GM21367 (cell line): ENCODE results near the gene LRWD1.

Experiments
- ATAC-seq: cut with Tn5 transposase; IDR thresholded peaks from one replicate; pipeline ENCODE4 v1.9.1; 2021; ENCODE audit not compliant: unreplicated experiment

LRWD1 gene

DNA sequence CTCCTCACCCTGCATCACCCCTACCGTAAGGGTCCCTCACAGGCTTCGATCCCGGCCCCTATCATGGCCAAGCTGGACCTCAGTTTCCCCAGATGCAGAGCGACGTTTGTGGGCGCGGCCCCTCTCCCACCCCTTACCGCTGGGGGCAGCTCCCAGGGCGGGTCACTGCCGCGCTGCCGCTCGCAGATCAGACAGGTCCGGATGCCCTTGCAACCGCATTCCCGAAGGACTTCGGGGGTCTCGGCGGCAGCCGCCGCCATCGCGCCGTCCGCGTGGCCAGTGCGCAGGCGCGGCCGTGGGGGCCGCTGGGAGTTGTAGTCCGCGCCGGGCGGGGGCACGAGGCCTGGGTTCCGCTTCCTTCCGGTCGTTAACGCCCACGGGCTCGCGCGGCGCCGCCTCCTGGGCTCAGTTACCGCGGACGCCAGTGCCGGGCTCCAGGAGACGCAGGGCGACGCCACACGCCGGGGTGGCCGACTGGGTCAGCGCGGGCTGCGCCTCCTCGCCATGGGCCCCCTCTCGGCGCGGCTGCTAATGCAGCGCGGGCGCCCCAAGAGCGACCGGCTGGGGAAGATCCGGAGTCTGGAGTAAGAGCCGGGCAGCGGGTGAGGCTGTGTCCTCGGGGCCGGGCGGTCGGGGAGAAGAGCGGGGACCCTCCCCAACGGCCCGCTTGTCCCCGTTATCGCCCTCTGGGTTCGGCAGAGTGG lies at the start of gene LRWD1, which contains the start of gene ALKBH4:
Gene LRWD1, plus strand, starts transcription at position 408 of the 704 bp plus-strand sequence. Its CDS starts 97 bp downstream, at position 505.
Gene ALKBH4, minus strand, starts transcription at position 287 of the 704 bp plus-strand sequence. Its CDS starts 27 bp downstream, at position 260.
- ATAC-seq = peak; percentile 82

DNA sequence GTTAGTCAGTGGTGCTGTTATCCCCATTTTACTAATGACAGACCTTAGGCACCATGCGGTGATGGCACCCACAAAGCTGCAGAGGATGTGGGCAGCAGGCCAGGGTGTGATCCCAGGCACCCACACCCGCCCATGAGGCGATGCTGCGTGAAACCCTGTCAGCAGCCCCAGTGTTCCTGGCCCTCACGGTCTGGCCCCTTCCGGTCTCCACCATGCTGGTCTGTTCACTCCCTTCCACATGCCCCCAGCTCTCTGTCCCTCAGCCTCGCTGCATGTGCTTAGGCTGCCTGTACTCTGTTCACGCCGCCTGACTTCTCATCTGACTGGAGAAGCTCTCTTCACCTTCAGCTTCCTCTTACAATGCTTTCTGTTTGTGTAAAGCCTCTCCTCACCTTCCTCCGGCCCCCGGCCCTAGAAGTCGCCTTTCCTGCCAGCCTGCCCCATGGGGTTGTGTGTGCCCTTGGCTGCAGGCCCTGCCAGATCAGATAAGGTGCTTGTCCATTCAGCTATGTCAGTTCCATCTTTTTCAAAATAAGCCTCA lies 49.0 kb upstream of the LRWD1 start:
- peak; percentile 52 for ATAC-seq

DNA sequence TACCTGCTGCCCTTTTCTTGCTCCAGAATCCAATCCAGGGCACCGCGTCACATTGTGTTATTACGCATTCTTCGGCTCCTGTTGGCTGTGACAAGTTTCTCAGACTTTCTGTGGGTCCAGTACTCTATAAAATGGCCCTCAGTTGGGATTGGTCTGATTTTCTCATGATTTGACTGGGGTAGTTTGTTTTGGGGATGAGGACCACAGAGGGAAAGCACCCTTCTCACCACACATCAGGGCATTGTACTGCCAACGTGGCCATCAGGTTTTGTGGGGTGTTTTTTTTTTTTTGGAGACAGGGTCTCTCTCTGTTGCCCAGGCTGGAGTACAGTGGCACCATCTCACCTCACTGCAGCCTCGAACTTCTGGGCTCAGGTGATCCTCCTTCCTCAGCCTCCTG lies 48.4 kb upstream of the LRWD1 start:
- no peak for ATAC-seq

DNA sequence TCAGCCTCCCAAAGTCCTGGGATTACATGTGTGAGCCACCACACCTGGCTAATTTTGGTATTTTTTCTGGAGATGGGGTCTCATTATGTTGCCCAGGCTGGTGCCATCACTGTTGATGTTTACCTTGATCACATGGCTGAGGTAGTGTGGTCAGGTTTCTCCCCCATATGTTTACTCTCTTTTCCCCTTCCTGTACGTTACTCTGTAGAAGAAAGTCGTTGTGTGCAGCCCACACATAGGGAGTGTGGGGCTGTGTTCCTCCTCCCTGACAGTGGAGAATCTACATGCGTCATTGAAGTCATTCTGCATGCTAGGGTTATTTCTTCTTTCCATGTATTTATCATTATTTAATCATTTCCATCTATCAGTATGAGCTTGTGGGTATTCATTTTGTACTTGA lies 47.7 kb upstream of the LRWD1 start:
- no peak for ATAC-seq

DNA sequence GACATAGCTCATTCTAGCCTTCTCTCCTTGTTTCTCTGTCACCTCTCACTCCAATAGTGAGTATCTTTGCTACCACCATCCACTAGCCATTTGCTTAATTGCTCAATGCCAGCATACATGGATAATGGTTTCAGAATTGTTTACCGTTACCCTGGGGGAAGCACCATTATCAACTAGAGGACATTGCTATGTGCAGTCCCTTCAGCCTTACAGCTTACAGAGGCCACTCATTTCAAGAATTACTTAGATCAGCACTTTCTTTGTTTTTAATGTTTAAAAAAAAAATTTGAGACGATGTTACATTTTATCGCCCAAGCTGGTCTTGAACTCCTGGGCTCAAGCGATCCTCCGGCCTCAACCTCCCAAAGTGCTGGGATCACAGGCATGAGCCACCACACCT lies 46.2 kb upstream of the LRWD1 start:
- no peak for ATAC-seq

DNA sequence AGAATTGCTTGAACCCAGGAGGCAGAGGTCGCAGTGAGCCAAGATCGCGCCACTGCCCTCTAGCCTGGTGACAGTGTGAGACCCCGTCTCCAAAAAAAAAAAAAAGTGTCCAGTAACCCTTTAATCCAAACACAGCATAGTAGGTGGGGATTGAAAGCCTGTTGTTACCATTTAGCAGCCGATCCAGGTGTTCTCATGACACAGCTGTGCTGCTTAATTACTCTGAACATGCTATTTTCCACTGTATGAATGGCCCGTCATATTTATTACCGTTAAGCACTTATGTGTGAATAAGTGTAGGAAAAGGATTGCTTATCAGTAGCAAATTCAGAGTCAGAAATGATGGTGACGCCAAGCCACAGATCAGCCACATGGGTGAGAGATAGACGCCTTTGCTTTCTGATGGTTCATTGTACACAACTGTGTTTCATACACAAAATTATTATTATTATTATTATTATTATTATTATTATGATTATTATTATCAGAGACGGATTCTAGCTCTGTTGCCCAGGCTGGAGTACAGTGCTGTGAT lies 43.0 kb upstream of the LRWD1 start:
- no peak for ATAC-seq

DNA sequence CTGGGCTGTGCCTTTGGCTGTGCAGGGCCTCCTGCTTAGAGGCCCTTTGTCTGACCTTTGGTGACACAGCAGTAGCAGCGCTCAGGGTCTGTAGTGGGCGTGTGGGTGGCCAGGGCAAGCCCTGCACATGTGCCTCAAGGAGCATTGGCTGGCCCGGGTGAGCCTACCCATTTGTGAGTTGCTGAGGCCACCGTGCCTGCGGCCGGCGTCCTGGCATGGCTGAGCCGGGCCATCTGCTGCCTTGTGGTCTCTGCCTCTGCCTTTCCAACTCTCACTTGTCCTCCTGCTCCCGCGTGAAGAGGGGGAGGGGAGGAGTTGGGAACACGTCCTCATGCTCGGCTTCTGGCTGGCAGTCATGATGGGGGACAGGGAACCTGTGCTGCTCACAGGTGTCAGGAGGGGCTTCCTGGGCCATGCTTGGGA lies 40.6 kb upstream of the LRWD1 start:
- no peak for ATAC-seq

DNA sequence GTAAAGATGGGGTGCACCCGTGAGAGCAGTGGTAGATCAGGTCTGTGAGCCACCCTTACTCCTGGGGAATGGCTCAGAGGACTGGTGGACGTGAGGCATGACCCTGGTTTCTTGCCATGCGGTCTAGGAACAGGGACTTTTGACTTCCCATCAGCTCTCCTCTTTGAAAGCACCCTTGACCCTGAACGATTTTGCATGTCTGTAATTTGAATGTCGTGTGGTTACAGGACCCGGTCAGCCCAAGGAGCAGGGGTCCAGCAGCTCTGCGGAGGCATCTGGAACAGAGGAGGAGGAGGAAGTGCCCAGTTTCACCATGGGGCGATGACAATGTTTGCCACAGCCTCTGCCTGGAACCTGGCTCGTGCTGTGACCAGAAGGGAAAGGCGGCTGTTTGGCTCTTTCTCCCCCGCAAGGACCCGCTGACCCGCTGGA lies 40.0 kb upstream of the LRWD1 start:
- ATAC-seq = no peak

DNA sequence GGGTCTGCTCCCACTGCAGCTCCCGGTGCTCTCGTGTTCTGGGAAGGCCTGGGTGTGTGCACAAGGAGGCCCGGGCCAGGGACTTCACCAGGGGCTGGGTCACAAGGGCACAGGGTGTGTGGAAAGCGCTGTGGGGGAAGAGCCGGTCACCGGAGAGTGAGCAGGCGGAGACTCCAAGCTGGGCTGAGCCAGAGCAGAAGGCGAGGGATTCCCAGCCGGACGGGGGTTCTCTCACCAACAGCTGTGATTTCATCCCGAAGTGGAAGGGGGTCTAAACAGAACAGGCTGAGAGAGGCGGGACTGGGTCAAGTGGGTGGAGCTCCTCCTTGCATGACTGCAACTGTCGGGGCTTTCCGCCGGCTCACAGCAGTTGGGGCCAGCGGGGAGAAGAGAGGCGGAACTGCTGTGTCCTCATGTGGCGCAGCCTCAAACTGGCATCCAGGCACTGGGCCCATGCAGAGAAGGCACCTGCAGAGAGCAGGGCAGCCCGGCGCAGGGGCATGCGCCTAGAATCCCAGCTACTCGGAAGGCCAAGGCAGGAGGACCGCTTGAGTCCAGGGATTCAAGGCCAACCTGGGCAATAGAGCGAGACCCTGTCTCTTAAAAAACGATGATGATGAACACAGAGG lies 39.0 kb upstream of the LRWD1 start:
- peak; percentile 54 for ATAC-seq

DNA sequence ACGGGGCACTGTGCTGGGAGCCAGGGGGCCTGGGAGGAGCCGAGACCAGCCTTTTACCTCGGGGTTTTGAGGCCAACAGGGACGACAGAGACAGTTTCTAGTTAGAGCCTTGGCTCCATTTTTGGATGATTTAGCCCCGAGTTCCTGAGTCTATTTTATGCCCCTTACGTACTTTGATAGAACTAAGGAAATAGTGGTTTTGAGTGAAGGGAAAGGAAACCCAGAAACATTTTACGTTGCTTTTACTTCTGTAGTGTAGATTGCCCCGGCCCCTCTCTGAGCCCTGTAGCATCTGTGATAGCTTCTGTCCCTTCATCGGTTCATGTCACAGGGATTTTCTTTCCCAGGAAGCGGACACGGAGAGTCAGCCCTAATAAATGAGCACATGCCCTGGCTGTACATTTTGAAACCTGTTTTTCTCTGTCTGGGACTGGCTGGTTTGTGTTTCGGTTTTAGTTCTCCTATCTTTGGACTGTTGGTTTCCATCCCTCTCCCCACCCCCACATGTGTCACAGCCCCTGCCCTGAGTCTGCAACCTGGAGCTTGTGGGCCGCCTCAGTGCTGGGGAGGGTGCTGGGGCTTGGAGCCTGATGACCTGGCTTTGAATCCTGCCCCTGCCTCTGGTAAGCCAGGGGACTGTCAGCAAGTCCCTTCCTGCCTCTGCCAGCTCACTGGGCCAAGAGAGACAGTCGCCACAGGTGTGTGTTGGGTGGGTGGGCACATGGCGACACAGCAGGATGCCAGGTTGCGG lies 38.3 kb upstream of the LRWD1 start:
- peak; percentile 39 for ATAC-seq

DNA sequence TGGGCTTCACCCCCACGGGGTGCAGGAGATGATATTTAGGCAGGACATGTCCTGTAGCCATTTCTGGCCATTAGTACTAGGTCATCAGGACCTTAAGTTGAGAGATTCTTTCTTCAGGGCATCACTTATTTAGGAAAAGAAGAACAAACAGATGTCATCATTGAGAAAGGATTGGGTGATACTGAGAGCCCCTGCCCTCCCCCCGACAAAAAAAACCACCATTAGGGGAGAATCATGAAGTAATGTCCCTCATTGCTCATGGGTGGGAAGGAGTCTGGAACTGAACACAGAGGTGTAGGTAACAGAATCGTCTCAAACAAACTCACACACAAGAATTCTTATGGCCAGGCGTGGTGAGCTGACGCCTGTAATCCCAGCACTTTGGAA lies 37.8 kb upstream of the LRWD1 start:
- no peak for ATAC-seq

DNA sequence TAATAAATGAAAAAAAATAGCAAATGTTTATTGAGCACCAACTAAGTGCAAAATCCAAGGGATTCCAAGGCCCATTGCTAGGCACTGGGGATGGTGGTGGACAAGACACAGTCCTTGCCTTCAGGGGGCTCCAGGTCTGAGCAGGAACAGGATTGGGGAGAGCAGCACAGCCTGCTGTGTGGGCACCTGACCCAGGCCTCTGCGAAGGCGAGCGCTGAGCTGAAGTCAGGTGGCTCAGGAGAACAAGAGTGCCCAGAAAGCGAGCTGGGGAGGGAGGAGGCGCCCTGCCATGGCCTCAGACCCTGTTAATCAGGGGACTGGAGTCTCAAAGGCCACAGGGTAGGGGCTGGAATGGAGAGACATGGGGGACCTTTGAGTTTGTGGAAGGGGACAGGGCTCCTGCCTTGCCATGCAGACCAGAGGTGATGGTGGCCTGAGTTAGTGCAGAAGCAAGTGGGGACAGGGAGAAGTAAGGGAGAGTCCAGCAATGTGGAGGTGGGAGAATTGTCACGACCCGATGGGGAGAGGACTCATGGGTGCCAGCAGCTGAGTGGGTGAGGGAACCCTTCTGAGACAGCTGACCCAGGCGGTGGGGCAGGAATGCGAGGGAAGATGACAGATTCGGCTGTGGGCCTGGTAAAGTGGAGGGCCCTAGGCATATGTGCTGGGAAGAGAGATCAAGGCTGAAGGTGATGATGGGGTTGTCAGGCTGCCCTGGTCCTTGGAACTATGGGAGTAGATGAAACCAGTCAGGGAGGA lies 35.5 kb upstream of the LRWD1 start:
- no peak for ATAC-seq

DNA sequence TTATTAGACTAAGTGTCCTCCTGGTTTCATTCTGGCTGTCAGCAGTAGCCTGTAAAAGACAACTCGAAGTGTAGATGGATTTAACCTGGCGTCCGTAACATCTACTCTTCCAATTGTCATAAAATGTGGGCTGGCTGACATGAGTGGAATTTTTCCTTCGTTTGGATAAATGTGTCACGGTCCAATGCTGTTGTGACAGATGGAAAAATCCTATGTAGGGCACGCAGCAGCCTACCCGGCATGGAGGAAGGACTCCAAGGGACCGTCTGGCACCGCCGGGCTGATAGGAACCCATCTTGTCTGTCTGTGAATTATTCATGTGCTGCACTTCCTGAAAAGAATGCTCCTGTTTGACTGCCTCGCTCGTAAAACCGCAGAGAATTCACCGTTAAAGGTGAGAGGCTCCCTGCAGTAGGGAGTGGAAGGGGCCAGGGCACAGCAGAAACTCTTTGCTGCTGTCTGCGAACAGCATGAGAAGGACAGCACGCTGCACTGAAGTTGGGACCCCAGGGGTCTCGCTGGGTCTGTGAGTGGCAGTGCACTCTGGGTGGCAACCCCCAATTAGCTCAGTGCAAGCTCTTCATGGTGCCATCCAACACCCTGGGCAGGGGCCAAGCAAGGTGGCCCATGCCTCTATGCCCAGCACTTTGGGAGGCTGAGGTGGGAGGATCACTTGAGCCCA lies 33.0 kb upstream of the LRWD1 start:
- no peak for ATAC-seq

DNA sequence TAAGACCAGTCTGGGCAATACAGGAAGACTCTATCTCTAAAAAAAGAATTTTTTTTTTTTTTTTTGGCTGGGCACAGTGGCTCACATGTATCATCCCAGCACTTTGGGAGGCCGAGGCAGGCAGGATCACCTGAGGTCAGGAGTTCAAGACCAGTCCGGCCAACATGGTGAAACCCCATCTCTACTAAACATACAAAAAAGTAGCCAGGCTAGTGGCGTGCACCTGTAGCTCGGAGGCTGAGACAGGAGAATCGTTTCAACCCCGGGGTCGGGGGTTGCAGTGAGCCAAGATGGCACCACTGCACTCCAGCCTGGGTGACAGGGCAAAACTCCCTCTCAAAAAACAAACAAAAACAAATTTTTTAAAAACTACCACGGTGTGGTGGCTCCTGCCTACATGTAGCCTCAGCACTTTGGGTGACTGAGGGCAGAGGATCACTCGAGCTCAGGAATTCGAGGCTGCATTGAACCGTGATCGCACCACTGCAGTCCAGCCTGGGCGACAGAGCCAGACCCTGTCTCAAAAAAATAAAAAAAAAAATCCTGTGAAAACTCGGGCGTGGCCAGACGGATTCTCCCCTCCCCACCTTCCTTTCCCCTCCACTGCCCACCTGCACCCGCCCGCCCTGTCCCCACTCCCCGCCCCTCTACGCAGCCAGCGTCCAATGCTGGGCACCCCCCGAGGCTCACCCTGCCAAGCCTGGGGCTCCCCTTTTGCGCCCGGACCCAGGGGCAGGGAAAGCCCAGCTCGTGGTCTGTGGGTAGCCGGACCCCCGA lies 32.2 kb upstream of the LRWD1 start:
- peak; percentile 21 for ATAC-seq

DNA sequence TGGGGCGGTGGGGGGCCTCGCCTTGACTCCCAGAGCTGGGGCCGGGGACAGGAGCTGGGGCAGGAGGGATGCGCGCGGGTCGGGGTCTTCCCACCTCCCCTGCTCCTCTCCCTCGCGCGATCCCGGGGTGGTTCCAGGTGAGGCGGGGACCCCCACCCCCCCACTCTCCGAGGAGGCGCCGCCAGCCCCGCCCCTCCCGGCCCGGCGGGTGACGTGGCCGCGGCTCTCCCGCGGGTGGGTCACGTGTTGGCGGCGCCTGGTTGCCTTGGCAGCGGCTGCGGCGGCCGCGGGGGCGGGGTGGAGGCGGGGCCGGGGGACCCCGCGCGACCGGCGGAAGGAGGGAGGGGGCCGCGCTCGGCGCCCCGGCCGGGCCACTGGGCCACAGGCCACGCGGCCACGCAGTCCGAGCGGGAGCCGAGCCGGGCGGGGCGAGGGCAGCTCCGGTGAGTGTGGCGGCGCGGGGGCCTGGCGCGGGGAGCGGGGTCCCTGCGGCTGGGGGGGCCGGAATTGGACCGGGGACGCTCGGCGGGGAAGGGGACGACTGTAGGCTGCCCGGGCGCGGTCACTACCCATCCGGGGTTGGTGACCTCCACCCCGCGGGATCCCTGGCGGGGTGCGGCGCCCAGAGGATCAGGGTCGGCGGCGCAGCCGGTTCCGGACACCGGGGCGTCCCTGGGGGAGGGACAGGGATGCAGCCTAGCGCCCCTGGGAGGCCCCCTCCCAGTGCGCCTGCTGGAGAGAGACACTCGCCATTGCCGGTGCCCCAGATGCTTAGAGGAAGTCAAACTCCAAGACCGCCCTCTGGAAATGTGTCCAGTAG lies 31.4 kb upstream of the LRWD1 start, which contains the start of gene ORAI2:
Gene ORAI2, plus strand, starts transcription at position 357 of the 820 bp plus-strand sequence. CDS start 5,382 bp downstream, outside the sequence.
- ATAC-seq = peak; percentile 42

DNA sequence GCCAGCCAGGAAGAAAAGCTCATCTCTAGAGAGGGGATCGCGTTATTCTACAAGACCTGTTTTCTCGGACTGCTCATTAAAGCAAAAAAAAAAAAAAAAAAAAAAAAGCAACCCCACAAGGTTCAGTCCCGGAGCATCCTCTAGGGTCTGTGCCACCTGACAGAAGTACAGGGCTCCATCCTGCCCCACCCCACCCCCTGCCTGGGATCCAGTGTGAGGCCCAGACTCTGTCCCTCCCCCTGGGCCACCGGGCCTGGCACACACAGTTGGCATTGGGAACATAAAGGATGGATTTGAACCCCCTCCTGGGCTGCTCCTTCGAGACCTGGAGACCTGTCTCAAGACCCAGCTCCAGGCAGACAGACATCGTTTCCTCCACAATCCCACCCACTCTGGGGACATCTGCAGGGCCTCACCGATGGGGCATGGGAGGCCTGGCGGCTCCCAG lies 30.7 kb upstream of the LRWD1 start:
- no peak for ATAC-seq

DNA sequence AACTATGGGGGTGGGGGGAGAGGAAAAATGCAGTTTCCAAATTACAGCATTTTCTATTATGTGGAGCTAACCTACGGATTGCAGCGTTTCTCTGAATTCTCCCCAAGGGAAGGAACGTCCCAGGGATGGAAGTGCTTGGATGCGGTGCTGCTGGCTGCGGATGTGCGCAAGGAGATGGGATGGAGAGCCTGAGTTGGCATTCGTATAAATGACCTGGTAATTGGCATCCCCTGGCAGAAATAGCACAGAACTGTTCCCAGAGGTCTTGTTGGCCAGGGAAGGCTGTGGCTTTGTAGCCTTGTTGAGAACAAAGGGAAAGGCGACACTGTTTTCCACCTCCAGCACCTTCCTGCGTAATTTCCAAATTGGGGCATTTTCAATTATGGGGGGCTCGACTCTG lies 28.7 kb upstream of the LRWD1 start:
- no peak for ATAC-seq
